ENCODE results near the gene ACTMAP. TPM values are rescaled to one million over a fixed set of nuclear protein-coding genes. Genes with fewer than 3 reads are reported as not detected.
A peak's percentile ranks its signal among the peaks of the same experiment; 100 is the strongest.

The ACTMAP gene
- total RNA-seq, 1 donor from 2014 or later, result 10.4 TPM

DNA sequence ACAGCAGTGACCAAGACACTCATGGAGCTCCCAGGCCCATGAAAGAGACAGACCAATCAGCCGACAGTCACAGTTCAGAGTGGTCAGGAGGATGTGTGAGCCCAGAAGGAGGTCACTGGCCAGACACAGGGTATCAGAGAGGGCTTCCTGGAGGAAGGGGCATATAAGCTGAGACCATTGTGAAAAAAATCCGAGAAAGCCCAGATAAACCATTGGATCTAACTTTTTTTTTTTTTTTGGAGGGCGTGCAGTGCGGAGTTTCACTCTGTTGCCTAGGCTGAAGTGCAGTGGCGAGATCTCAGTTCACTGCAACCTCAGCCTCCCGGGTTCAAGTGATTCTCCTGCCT, 29.2 kb downstream of the ACTMAP start:
- peak overlapping the region; percentile 97 for H3K4me3 Mint-ChIP-seq (ENCODE audit: unreplicated experiment)
- no peak for DNase-seq (ENCODE audit: low spot score)
- no peaks in the 10 kb centered on the region for H3K27me3 Mint-ChIP-seq (ENCODE audit: low read depth)
- no peaks in the 10 kb centered on the region for H3K9me3 Mint-ChIP-seq (ENCODE audit: low read depth)
- peaks cover 44% of the 10 kb centered on the region for H3K4me1 Mint-ChIP-seq (ENCODE audit: low read depth)
- H3K27ac Mint-ChIP-seq (ENCODE audit: unreplicated experiment), result peak overlapping the region; percentile 45
- TF ChIP-seq, protein P1, sequence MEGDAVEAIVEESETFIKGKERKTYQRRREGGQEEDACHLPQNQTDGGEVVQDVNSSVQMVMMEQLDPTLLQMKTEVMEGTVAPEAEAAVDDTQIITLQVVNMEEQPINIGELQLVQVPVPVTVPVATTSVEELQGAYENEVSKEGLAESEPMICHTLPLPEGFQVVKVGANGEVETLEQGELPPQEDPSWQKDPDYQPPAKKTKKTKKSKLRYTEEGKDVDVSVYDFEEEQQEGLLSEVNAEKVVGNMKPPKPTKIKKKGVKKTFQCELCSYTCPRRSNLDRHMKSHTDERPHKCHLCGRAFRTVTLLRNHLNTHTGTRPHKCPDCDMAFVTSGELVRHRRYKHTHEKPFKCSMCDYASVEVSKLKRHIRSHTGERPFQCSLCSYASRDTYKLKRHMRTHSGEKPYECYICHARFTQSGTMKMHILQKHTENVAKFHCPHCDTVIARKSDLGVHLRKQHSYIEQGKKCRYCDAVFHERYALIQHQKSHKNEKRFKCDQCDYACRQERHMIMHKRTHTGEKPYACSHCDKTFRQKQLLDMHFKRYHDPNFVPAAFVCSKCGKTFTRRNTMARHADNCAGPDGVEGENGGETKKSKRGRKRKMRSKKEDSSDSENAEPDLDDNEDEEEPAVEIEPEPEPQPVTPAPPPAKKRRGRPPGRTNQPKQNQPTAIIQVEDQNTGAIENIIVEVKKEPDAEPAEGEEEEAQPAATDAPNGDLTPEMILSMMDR (IDR thresholded peaks at IDR 0.05), result no peak
- peaks cover 25% of the 10 kb centered on the region for H3K36me3 Mint-ChIP-seq (ENCODE audit: low read depth)

DNA sequence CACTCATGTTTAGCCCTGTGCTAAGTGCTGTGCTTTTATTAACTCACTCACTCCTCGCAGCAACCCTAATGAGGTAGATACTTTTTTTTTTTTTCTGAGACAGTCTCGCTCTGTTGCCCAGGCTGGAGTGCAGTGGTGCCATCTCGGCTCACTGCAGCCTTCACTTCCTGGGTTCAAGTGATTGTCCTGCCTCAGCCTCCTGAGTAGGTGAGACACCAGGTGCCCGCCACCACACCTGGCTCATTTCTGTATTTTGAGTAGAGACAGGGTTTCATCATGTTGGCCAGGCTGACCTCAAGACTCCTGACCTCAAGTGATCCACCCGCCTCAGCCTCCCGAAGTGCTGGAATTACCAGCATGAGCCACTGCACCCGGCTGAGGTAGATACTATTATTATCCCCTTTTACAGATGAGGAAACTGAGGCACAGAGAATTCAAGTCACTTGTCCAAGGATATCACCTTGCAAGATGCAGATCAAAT, 30.8 kb downstream of the ACTMAP start:
- TF ChIP-seq, protein P1 (IDR thresholded peaks at IDR 0.05), result no peak
- DNase-seq (ENCODE audit: low spot score), result no peak
- Mint-ChIP-seq H3K27me3 (ENCODE audit: low read depth) (no peaks in the 10 kb centered on the region), H3K4me3 (ENCODE audit: unreplicated experiment) (peak overlapping the region; percentile 97), H3K27ac (ENCODE audit: unreplicated experiment) (peak overlapping the region; percentile 100), H3K36me3 (ENCODE audit: low read depth) (peaks cover 19% of the 10 kb centered on the region), H3K4me1 (ENCODE audit: low read depth) (peaks cover 57% of the 10 kb centered on the region), H3K9me3 (ENCODE audit: low read depth) (no peaks in the 10 kb centered on the region)

DNA sequence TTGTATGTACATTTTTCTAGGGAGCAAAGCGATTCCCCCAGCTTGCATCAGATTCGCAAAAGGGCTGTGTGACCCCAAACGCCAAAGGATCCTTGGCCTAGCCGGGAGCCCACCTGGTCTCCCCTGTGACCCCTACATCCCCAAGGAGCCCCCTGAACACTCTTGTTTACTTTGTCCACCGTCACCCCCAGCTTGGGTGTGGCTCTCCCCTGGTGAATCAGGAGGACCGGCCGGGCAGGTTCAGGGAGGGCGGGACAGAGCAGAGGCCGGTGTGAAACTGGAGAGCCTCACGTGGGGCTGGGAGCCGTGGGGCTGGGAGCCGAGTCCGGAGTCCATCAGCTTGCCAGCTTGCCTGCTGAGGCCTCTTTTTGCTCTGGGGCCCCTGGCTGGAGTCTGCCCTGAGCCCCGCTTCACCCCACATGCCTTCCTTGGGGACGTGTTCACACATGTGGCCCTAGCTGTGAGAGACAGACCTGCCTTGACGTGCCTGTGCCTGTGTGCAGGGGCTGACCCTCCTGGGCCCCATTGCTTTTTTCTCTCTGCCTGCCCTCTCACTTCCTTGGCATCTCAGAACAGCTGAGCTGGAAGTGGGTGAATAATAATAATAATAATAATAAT, 31.4 kb downstream of the ACTMAP start:
- Mint-ChIP-seq H3K4me1 (ENCODE audit: low read depth) (peaks cover 63% of the 10 kb centered on the region), H3K4me3 (ENCODE audit: unreplicated experiment) (peak overlapping the region; percentile 97), H3K27me3 (ENCODE audit: low read depth) (no peaks in the 10 kb centered on the region), H3K9me3 (ENCODE audit: low read depth) (no peaks in the 10 kb centered on the region), H3K36me3 (ENCODE audit: low read depth) (peaks cover 17% of the 10 kb centered on the region), H3K27ac (ENCODE audit: unreplicated experiment) (peak overlapping the region; percentile 100)
- TF ChIP-seq, protein P1 (IDR thresholded peaks at IDR 0.05), result no peak
- no peak for DNase-seq (ENCODE audit: low spot score)

DNA sequence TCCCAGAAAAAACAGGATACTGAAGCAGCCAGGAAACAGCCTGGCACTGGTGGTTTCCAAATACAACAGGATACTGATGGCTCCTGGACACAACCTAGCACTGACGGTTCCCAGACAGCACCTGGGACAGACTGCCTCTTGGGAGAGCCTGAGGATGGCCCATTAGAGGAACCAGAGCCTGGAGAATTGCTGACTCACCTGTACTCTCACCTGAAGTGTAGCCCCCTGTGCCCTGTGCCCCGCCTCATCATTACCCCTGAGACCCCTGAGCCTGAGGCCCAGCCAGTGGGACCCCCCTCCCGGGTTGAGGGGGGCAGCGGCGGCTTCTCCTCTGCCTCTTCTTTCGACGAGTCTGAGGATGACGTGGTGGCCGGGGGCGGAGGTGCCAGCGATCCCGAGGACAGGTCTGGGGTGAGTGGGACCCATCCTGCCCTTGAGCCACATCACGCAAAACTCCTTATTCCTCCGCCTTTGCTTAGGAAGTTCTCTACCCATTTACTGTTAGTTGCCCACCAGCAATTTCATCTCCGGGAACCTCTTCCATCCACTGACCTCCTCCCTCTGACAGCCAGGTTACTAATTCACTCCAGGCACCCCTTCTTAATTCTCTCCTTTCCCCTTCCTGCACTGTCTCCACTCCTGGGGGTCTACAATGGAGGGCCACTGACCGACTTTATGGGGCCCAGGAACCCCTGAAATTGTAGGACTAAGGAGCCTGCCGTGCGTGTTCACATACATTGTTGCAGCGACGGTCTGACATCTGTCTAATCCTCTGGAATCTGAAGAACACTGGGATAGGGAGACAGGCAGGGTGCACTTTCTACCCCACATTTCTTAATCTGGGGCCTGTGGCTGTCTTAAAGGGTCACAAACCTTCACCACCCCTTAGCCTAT, 32.1 kb downstream of the ACTMAP start:
- peak overlapping the region; percentile 100 for H3K27ac Mint-ChIP-seq (ENCODE audit: unreplicated experiment)
- no peaks in the 10 kb centered on the region for H3K9me3 Mint-ChIP-seq (ENCODE audit: low read depth)
- TF ChIP-seq, protein P1 (IDR thresholded peaks at IDR 0.05), result no peak
- no peak for DNase-seq (ENCODE audit: low spot score)
- peaks cover 14% of the 10 kb centered on the region for H3K36me3 Mint-ChIP-seq (ENCODE audit: low read depth)
- no peaks in the 10 kb centered on the region for H3K27me3 Mint-ChIP-seq (ENCODE audit: low read depth)
- peaks cover 63% of the 10 kb centered on the region for H3K4me1 Mint-ChIP-seq (ENCODE audit: low read depth)
- H3K4me3 Mint-ChIP-seq (ENCODE audit: unreplicated experiment), result peak overlapping the region; percentile 97

DNA sequence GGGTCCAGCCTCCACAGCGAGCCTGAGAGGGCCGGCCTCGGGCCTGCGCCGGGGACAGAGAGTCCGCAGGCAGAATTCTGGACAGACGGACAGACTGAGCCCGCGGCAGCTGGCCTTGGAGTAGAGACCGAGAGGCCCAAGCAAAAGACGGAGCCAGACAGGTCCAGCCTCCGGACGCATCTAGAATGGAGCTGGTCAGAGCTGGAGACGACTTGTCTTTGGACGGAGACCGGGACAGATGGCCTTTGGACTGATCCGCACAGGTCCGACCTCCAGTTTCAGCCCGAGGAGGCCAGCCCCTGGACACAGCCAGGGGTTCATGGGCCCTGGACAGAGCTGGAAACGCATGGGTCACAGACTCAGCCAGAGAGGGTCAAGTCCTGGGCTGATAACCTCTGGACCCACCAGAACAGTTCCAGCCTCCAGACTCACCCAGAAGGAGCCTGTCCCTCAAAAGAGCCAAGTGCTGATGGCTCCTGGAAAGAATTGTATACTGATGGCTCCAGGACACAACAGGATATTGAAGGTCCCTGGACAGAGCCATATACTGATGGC, 32.9 kb downstream of the ACTMAP start:
- H3K36me3 Mint-ChIP-seq (ENCODE audit: low read depth), result peaks cover 13% of the 10 kb centered on the region
- H3K4me3 Mint-ChIP-seq (ENCODE audit: unreplicated experiment), result peak overlapping the region; percentile 97
- TF ChIP-seq, protein P1 (IDR thresholded peaks at IDR 0.05), result no peak
- H3K27ac Mint-ChIP-seq (ENCODE audit: unreplicated experiment), result peak overlapping the region; percentile 100
- no peak for DNase-seq (ENCODE audit: low spot score)
- peaks cover 59% of the 10 kb centered on the region for H3K4me1 Mint-ChIP-seq (ENCODE audit: low read depth)
- H3K9me3 Mint-ChIP-seq (ENCODE audit: low read depth), result no peaks in the 10 kb centered on the region
- H3K27me3 Mint-ChIP-seq (ENCODE audit: low read depth), result no peaks in the 10 kb centered on the region

Data from chondrocyte (in vitro differentiated cells).